HepG2 (cell line): ENCODE data around the gene ASIC3. TPM values are rescaled to one million over a fixed set of nuclear protein-coding genes. Genes with fewer than 3 reads are reported as not detected.

Experiments
- DRAP1 ChIP-seq: IDR thresholded peaks from 2 replicates; pipeline ENCODE4 v1.6.1; 2016; ENCODE audit warnings: missing genetic modification reagents, missing compliant biosample characterization
- HIVEP1 ChIP-seq: sonication (generic); formaldehyde crosslinking; IDR thresholded peaks from 2 replicates; pipeline ENCODE4 v1.4.0; 2020; ENCODE audit warnings: mild to moderate bottlenecking, missing genetic modification reagents
- HNF4G ChIP-seq, 2 experiments: sonication (generic) in 1 of 2; formaldehyde crosslinking in 1 of 2; IDR thresholded peaks; 2 replicates each; pipeline versions ENCODE4 v1.4.0 to v1.6.1; 2011 to 2020; ENCODE audit warnings: borderline replicate concordance in 2 of 2, low read depth in 2 of 2, mild to moderate bottlenecking in 2 of 2, low read length in 1 of 2, missing genetic modification reagents in 1 of 2, moderate library complexity in 1 of 2
- KLF16 ChIP-seq, 2 experiments: sonication (generic) in 1 of 2; formaldehyde crosslinking in 1 of 2; IDR thresholded peaks; 2 replicates each; pipeline versions ENCODE4 v1.6.1 to v1.8.0; 2016 to 2023; ENCODE audit warnings: missing genetic modification reagents in 2 of 2, missing compliant biosample characterization in 1 of 2
- MLXIP ChIP-seq: sonication (generic); formaldehyde crosslinking; IDR thresholded peaks from 2 replicates; pipeline ENCODE4 v1.9.0; 2021; ENCODE audit warnings: missing genetic modification reagents, borderline replicate concordance
- NFKB2 ChIP-seq: sonication (generic); formaldehyde crosslinking; IDR thresholded peaks from 2 replicates; pipeline ENCODE4 v1.4.0; 2020; ENCODE audit warnings: missing genetic modification reagents, borderline replicate concordance
- NR2C2 ChIP-seq: sonication (generic); formaldehyde crosslinking; IDR thresholded peaks from 2 replicates; pipeline ENCODE4 v1.4.0; 2020; ENCODE audit warnings: missing genetic modification reagents, mild to moderate bottlenecking, moderate library complexity, borderline replicate concordance
- NR2F6 ChIP-seq, 2 experiments: IDR thresholded peaks; 2 replicates each; pipeline ENCODE4 v1.6.1; 2016; ENCODE audit warnings: antibody characterized with exemption in 1 of 2, mild to moderate bottlenecking in 1 of 2
- PRDM15 ChIP-seq: sonication (generic); formaldehyde crosslinking; IDR thresholded peaks from 2 replicates; pipeline ENCODE4 v1.4.0; 2020; ENCODE audit warnings: missing genetic modification reagents
- SALL1 ChIP-seq: sonication (generic); formaldehyde crosslinking; IDR thresholded peaks from 2 replicates; pipeline ENCODE4 v1.8.0; 2022; ENCODE audit warnings: mild to moderate bottlenecking, missing genetic modification reagents
- TAF1 ChIP-seq: sonication (generic); formaldehyde crosslinking; IDR thresholded peaks from 2 replicates; pipeline ENCODE4 v1.4.0; 2020; ENCODE audit warnings: missing genetic modification reagents
- ZBTB4 ChIP-seq: sonication (generic); formaldehyde crosslinking; IDR thresholded peaks from 2 replicates; pipeline ENCODE4 v1.4.0; 2020; ENCODE audit warnings: missing genetic modification reagents, mild to moderate bottlenecking, borderline replicate concordance
- ZMYM3 ChIP-seq: sonication (generic); formaldehyde crosslinking; IDR thresholded peaks from 2 replicates; pipeline ENCODE4 v1.5.1; 2020; ENCODE audit warnings: mild to moderate bottlenecking, missing genetic modification reagents
- ZNF709 ChIP-seq: sonication (generic); formaldehyde crosslinking; IDR thresholded peaks from 2 replicates; pipeline ENCODE4 v1.5.0; 2020; ENCODE audit warnings: mild to moderate bottlenecking, missing genetic modification reagents
- ZNF788 ChIP-seq: sonication (generic); formaldehyde crosslinking; IDR thresholded peaks from 2 replicates; pipeline ENCODE4 v1.5.0; 2020; ENCODE audit warnings: mild to moderate bottlenecking, missing genetic modification reagents, borderline replicate concordance
- ZSCAN30 ChIP-seq: sonication (generic); formaldehyde crosslinking; IDR thresholded peaks from 2 replicates; pipeline ENCODE4 v1.5.0; 2020; ENCODE audit warnings: mild to moderate bottlenecking, missing genetic modification reagents
- polyA plus RNA-seq, 8 experiments: library from polyadenylated mRNA; depleted of rRNA in 3 of 8; stranded (reverse) in 7 of 8; unstranded in 1 of 8; fragments of >200 nt; fragmentation: Illumina TruSeq in 4 of 8; extraction: Trizol in 4 of 8; gene quantifications; 2 replicates each; pipeline versions ENCODE4 v1.2.1 to v1.2.3, GENCODE V29; 2011 to 2016; ENCODE audit warnings: low read depth in 4 of 8, missing spikeins in 1 of 8, mixed read lengths in 1 of 8; ENCODE audit not compliant: insufficient read depth in 1 of 8
- total RNA-seq, 5 experiments: library from RNA; depleted of rRNA; stranded (reverse); fragments of >200 nt; fragmentation: Illumina TruSeq; extraction: Trizol; gene quantifications; 2 replicates each; pipeline ENCODE4 v1.2.3, GENCODE V29; 2016; ENCODE audit warnings: low read depth in 1 of 5

ASIC3 gene
- total and polyA plus RNA-seq, 2 of the 13 experiments (the other 11 are each of a cell fraction or from before 2014, with no cell fraction given) = 0.51 TPM; not detected in 1

- 0 out of 2 replicates have a peak, but pooled peaks have one; percentile 42 for TF ChIP-seq PRDM15 (CRISPR knock-in tag)
- peak in 1 of 2 experiments; percentile 35; a peak in 1 of 4 replicates for TF ChIP-seq KLF16 (CRISPR knock-in tag; IDR thresholded peaks at IDR 0.05)
- TF ChIP-seq MLXIP = peak; percentile 78
- peak; percentile 14; the same call in 1 of the 2 replicates for TF ChIP-seq HNF4G (IDR thresholded peaks at IDR 0.05; ENCODE audit: borderline replicate concordance, low read depth, low read length)
- TF ChIP-seq HNF4G (CRISPR knock-in tag; IDR thresholded peaks at IDR 0.05; ENCODE audit: borderline replicate concordance, low read depth) = no peak
- TF ChIP-seq HIVEP1 (CRISPR knock-in tag) = peak; percentile 70
- TF ChIP-seq TAF1 = peak; percentile 86
- TF ChIP-seq ZNF709 (CRISPR knock-in tag) = peak; percentile 78; the same call in 1 of the 2 replicates
- peak; percentile 28; the same call in 1 of the 2 replicates for TF ChIP-seq ZNF788
- TF ChIP-seq DRAP1 (CRISPR knock-in tag) = peak; percentile 48; the same call in 1 of the 2 replicates
- TF ChIP-seq NR2C2 (CRISPR knock-in tag) = peak; percentile 61; the same call in 1 of the 2 replicates
- peak; percentile 85; the same call in 1 of the 2 replicates for TF ChIP-seq NFKB2
- peak; percentile 75 for TF ChIP-seq SALL1 (CRISPR knock-in tag)
- no peak for TF ChIP-seq ZSCAN30 (CRISPR knock-in tag)
- peak; percentile 42; the same call in 1 of the 2 replicates for TF ChIP-seq NR2F6 (IDR thresholded peaks at IDR 0.05)
- peak; percentile 62 for TF ChIP-seq NR2F6 (CRISPR knock-in tag; IDR thresholded peaks at IDR 0.05)
- TF ChIP-seq ZMYM3 (CRISPR knock-in tag) = peak; percentile 44; the same call in 1 of the 2 replicates
- peak; percentile 47; the same call in 1 of the 2 replicates for TF ChIP-seq ZBTB4
Measured at GRCh38 chr7:151062399-151063211, 14.3 kb downstream of the ASIC3 start (continued).
